GM19351 (cell line): Measurements from ENCODE around the gene ATP6V0B.

ENCODE experiments used
- ATAC-seq: cut with Tn5 transposase; IDR thresholded peaks from one replicate; pipeline ENCODE4 v1.9.1; 2021; ENCODE audit warnings: mild to moderate bottlenecking, moderate library complexity; ENCODE audit not compliant: unreplicated experiment

ATP6V0B gene

GRCh38 chr1:44024903-44025525 lies 50.3 kb downstream of the ATP6V0B start:
- no peak for ATAC-seq

DNA sequence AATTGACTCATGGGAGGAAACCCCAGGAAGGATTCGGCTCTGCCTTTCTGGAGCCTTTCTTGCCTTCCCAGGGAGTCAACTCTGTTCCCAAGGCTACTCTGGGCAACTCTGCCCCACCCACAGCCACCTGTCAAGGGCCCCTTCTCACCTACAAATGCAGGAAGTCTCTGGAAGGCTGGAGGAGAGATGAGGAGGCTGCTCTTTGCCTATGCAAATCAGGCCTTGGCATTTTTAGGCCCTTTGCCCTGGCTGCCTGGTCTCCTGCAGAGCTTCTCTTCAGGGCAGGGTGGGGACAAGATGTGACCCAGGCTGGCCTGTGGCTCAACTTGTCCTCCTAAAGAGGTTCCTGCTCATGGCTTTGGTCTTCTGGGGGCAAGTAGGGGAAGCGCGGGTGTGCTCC lies 51.1 kb downstream of the ATP6V0B start:
- no peak for ATAC-seq

DNA sequence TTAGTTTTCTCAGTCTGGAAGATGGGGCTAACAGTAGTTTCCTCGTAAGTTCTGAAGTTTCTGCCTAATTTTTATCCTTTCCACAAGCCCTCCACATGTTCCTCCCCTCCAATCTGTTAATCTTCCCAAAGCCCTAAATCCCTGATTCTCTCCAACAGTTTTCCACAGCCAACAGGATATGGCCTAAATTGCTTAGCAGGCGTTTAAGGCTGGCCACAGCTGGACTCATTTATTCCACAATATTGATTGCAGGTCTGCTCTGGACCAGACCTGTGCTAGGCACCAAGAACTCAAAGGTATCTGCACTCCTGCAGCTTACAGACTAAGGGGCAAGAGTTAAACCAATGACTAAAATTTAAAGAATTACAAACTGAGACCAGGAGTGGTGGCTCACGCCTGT lies 52.6 kb downstream of the ATP6V0B start:
- no peak for ATAC-seq
